Adrenal gland (tissue), 12 donors: ENCODE data around the gene P4HTM. TPM values are rescaled to one million over a fixed set of nuclear protein-coding genes. Genes with fewer than 3 reads are reported as not detected.

Experiments
- DNase-seq, 7 donors: peaks; one replicate each; pipeline ENCODE4 v3.0.0-alpha.2; 2019 to 2020
- H3K27ac ChIP-seq, 5 donors: fragments of 200-600 bp; sonication (generic) in 4 of 5; 1 replicate in 3 of 5; 2 replicates in 2 of 5; pipeline versions ENCODE4 v1.5.1 to v1.8.0; 2016 to 2020; ENCODE audit warnings: mild to moderate bottlenecking in 1 of 5
- H3K27me3 ChIP-seq: fragments of 200-600 bp; 2 replicates; pipeline ENCODE4 v1.8.0; 2021
- H3K36me3 ChIP-seq, 2 donors: fragments of 200-600 bp; replicated peaks in 1 of 2; 1 replicate in 1 of 2; 2 replicates in 1 of 2; pipeline versions ENCODE4 v1.5.1 to v1.8.0; 2018 to 2022
- H3K4me1 ChIP-seq, 2 donors: fragments of 200-600 bp; replicated peaks in 1 of 2; 1 replicate in 1 of 2; 2 replicates in 1 of 2; pipeline versions ENCODE4 v1.5.1 to v1.8.0; 2018 to 2021
- H3K4me3 ChIP-seq, 4 donors: fragments of 200-600 bp; sonication (generic) in 3 of 4; one replicate each; pipeline ENCODE4 v1.5.1; 2016 to 2018
- H3K9me3 ChIP-seq, 3 donors: fragments of 200-600 bp; sonication (generic) in 1 of 3; replicated peaks in 1 of 3; 1 replicate in 2 of 3; 2 replicates in 1 of 3; pipeline versions ENCODE4 v1.5.1 to v1.8.0; 2016 to 2021
- CTCF ChIP-seq, 6 experiments: fragments of 450-650 bp in 4 of 6; fragments of 200-600 bp in 2 of 6; sonication (generic) in 1 of 6; IDR thresholded peaks; 1 replicate in 5 of 6; 2 replicates in 1 of 6; pipeline versions ENCODE4 v1.5.1 to v1.8.0; 2016 to 2021; ENCODE audit warnings: antibody characterized with exemption in 6 of 6, mild to moderate bottlenecking in 2 of 6, moderate library complexity in 1 of 6
- POLR2A ChIP-seq, 2 donors: fragments of 450-650 bp; IDR thresholded peaks; one replicate each; pipeline ENCODE4 v1.6.1; 2017; ENCODE audit warnings: antibody characterized with exemption in 2 of 2, mild to moderate bottlenecking in 2 of 2, moderate library complexity in 1 of 2
- WGBS, 4 donors: extraction: QIAGEN DNeasy Blood & Tissue Kit in 2 of 4; methylation state at CpG; one replicate each; pipeline versions ENCODE4 v1.1.5 to v1.1.7; 2013 to 2017; 5-methylcytosine and 5-hydroxymethylcytosine counted together
- intact Hi-C, 2 donors: fragments of 100-400 bp; cut with DNase I; formaldehyde crosslinking; loops; one replicate each; pipeline versions ENCODE4 v1.14.1 to v1.15.0; 2022 to 2023
- microRNA counts, 2 donors: library from miRNA; unstranded; fragments of <30 nt; microRNA quantifications; one replicate each; lab custom pipeline; 2016
- microRNA-seq, 3 donors: library from miRNA; unstranded; fragments of <30 nt; microRNA quantifications; one replicate each; pipeline ENCODE4, GENCODE V29; 2017 to 2020
- polyA plus RNA-seq, 3 donors: library from polyadenylated mRNA; stranded (reverse); fragments of 200-250 nt in 2 of 3; fragments of 350-450 nt in 1 of 3; fragmentation: Illumina TruSeq in 1 of 3; extraction: RNeasy Lipid Tissue Mini Kit (QIAGEN cat#74804) in 1 of 3; gene quantifications; one replicate each; pipeline ENCODE4 v1.2.3, GENCODE V29; 2013 to 2014
- small RNA-seq, 2 donors: library from RNA; depleted of rRNA; stranded (forward); fragments of <200 nt; gene quantifications; one replicate each; pipeline ENCODE3, GENCODE V24; 2016
- total RNA-seq, 9 donors: library from RNA; depleted of rRNA in 4 of 9; stranded (reverse); fragments of >200 nt in 4 of 9; fragments of 120-200 nt in 1 of 9; fragmentation: NEBNext Ultra II Directional in 1 of 9; extraction: Animal tissue kit (Norgen Biotek cat#: 25700) in 1 of 9; gene quantifications; one replicate each; pipeline versions ENCODE4 v1.1.0 to v1.2.4, GENCODE V29; 2013 to 2023
- donor health status: healthy with polysubstance abuse.
- donor health status: Bipolar disorder and iron deficiency.
- donor health status: DM: yes; HTN: yes; CAD: no.
- donor health status: DM: no; HTN: no; CAD: no.
- donor health status: DM: no; HTN: no; CAD: no.
- donor health status: DM: yes; HTN: yes; CAD: no.

P4HTM gene
- total and polyA plus RNA-seq, 12 donors: 26.6 to 174 (median 102) TPM

- Histone ChIP-seq H3K27me3 (no peaks in the 10 kb centered on the region), H3K9me3 (no peaks in the 10 kb centered on the region), H3K4me3 (no peak overlapping the region), H3K27ac (no peak overlapping the region), H3K4me1 (peaks cover 0 to 3% of the 10 kb centered on the region in 2 donors), H3K36me3 (peaks cover 0 to 48% of the 10 kb centered on the region in 2 donors)
- DNase-seq: no peak
- TF ChIP-seq CTCF (IDR thresholded peaks at IDR 0.05) (no peak), POLR2A (IDR thresholded peaks at IDR 0.05) (no peak)
- WGBS, 4 donors: 81 to 95% (median 93%) methylated on average over 2 of the region's 2 CpGs
- intact Hi-C loops: no loop called here
Measured at GRCh38 chr3:49034650-49035049, 44.6 kb downstream of the P4HTM start.

GRCh38 chr3:49035281-49035680 is 45.2 kb downstream of the P4HTM start:
- H3K9me3 ChIP-seq: no peaks in the 10 kb centered on the region
- intact Hi-C loops: no loop called here
- H3K4me3 ChIP-seq: no peak overlapping the region
- no peak overlapping the region for H3K27ac ChIP-seq
- no peaks in the 10 kb centered on the region for H3K27me3 ChIP-seq
- no peak for TF ChIP-seq CTCF (IDR thresholded peaks at IDR 0.05)
- no peak for TF ChIP-seq POLR2A (IDR thresholded peaks at IDR 0.05)
- peaks cover 0 to 48% of the 10 kb centered on the region in 2 donors for H3K36me3 ChIP-seq
- DNase-seq: no peak
- WGBS, 4 donors: 85 to 92% (median 90%) methylated on average over 3 of the region's 3 CpGs
- no peaks in the 10 kb centered on the region for H3K4me1 ChIP-seq

- H3K27ac ChIP-seq: no peak overlapping the region
- DNase-seq: no peak
- no peaks in the 10 kb centered on the region for H3K9me3 ChIP-seq
- H3K4me1 ChIP-seq: no peaks in the 10 kb centered on the region
- peaks cover 0 to 68% of the 10 kb centered on the region in 2 donors for H3K36me3 ChIP-seq
- H3K4me3 ChIP-seq: no peak overlapping the region
- no peaks in the 10 kb centered on the region for H3K27me3 ChIP-seq
- no peak for TF ChIP-seq CTCF (IDR thresholded peaks at IDR 0.05)
- no peak for TF ChIP-seq POLR2A (IDR thresholded peaks at IDR 0.05)
- WGBS, 4 donors: 71 to 95% (median 86%) methylated on average over 1 of the region's 1 CpG
- intact Hi-C loops: no loop called here
Measured at GRCh38 chr3:49053543-49053942, 63.5 kb downstream of the P4HTM start.

GRCh38 chr3:49054344-49054862 is 64.4 kb downstream of the P4HTM start:
- Histone ChIP-seq H3K27ac (no peak overlapping the region), H3K4me1 (no peaks in the 10 kb centered on the region), H3K9me3 (no peaks in the 10 kb centered on the region), H3K36me3 (peaks cover 0 to 68% of the 10 kb centered on the region in 2 donors), H3K27me3 (no peaks in the 10 kb centered on the region), H3K4me3 (no peak overlapping the region)
- 86 to 97% (median 93%) methylated on average over 2 of the region's 2 CpGs for WGBS, 4 donors
- no peak for DNase-seq
- TF ChIP-seq POLR2A (IDR thresholded peaks at IDR 0.05) (no peak), CTCF (IDR thresholded peaks at IDR 0.05) (no peak)
- intact Hi-C loops: no loop called here

MicroRNAs encoded within 50 kb of the gene (microRNA counts, 767-probe panel; counts per million panel counts)
- microRNA hsa-miR-191-5p (lab: Ali Mortazavi, UCI): 6,288 to 7,105 counts per million in 2 donors
- microRNA hsa-miR-425-5p (lab: Ali Mortazavi, UCI): 2,618 to 3,594 counts per million in 2 donors

Small RNAs within 50 kb of the gene (microRNA-seq; reads per million reads assigned to microRNA genes)
- 6,360 to 16,741 (median 8,238) reads per million in 3 donors for gene MIR191
- gene MIR425: 1,784 to 2,108 (median 2,018) reads per million in 3 donors

Small RNAs within 50 kb of the gene (small RNA-seq; reads per million reads assigned to genes)
- gene MIR191: 6,703 to 10,043 reads per million in 2 donors
- gene MIR425: 28.9 to 35.5 reads per million in 2 donors

Other genes starting within 250 kb of the P4HTM start
- 100 to 1,000 TPM in 2 of 9 donors, 10 to 100 TPM in 7; 33.0 to 177 (median 65.4) TPM for gene PRKAR2A, start 142.4 kb upstream of the P4HTM start, total RNA-seq
- gene PRKAR2A, start 142.4 kb upstream of the P4HTM start, polyA plus RNA-seq: 10 to 100 TPM in 2 of 3 donors, 1 to 10 TPM in 1; 8.4 to 41.1 (median 12.6) TPM
- gene SLC25A20, start 91.4 kb upstream of the P4HTM start, total RNA-seq: 10 to 100 TPM; 31.8 to 63.6 (median 50.1) TPM
- gene SLC25A20, start 91.4 kb upstream of the P4HTM start, polyA plus RNA-seq: 10 to 100 TPM; 15.5 to 70.6 (median 18.1) TPM
- gene ARIH2, start 71.4 kb upstream of the P4HTM start, total RNA-seq: 100 to 1,000 TPM in 2 of 9 donors, 10 to 100 TPM in 7; 68.5 to 135 (median 86.7) TPM
- gene ARIH2, start 71.4 kb upstream of the P4HTM start, polyA plus RNA-seq: 10 to 100 TPM; 46.7 to 84.8 (median 70.5) TPM
- 100 to 1,000 TPM; 106 to 431 (median 168) TPM for gene WDR6, start 17.1 kb downstream of the P4HTM start, total RNA-seq
- gene WDR6, start 17.1 kb downstream of the P4HTM start, polyA plus RNA-seq: 100 to 1,000 TPM in 2 of 3 donors, 10 to 100 TPM in 1; 86.0 to 699 (median 442) TPM
- 10 to 100 TPM; 18.4 to 87.9 (median 40.7) TPM for gene DALRD3, start 28.3 kb downstream of the P4HTM start, total RNA-seq
- 10 to 100 TPM; 22.8 to 65.2 (median 53.1) TPM for gene DALRD3, start 28.3 kb downstream of the P4HTM start, polyA plus RNA-seq
- 100 to 1,000 TPM in 8 of 9 donors, 10 to 100 TPM in 1; 87.2 to 442 (median 171) TPM for gene NDUFAF3, start 31.9 kb downstream of the P4HTM start, total RNA-seq
- gene NDUFAF3, start 31.9 kb downstream of the P4HTM start, polyA plus RNA-seq: 100 to 1,000 TPM; 102 to 578 (median 269) TPM
- gene IMPDH2, start 39.2 kb downstream of the P4HTM start, total RNA-seq: 100 to 1,000 TPM; 113 to 225 (median 129) TPM
- gene IMPDH2, start 39.2 kb downstream of the P4HTM start, polyA plus RNA-seq: 100 to 1,000 TPM; 145 to 171 (median 152) TPM
- gene QRICH1, start 103.8 kb downstream of the P4HTM start, total RNA-seq: 100 to 1,000 TPM in 1 of 9 donors, 10 to 100 TPM in 8; 63.0 to 101 (median 82.9) TPM
- 10 to 100 TPM; 46.2 to 90.4 (median 69.0) TPM for gene QRICH1, start 103.8 kb downstream of the P4HTM start, polyA plus RNA-seq
- gene QARS1, start 114.5 kb downstream of the P4HTM start, total RNA-seq: 100 to 1,000 TPM; 183 to 326 (median 263) TPM
- 100 to 1,000 TPM; 144 to 534 (median 353) TPM for gene QARS1, start 114.5 kb downstream of the P4HTM start, polyA plus RNA-seq
- gene USP19, start 130.6 kb downstream of the P4HTM start, total RNA-seq: 100 to 1,000 TPM in 2 of 9 donors, 10 to 100 TPM in 7; 37.5 to 744 (median 86.9) TPM
- gene USP19, start 130.6 kb downstream of the P4HTM start, polyA plus RNA-seq: 10 to 100 TPM; 26.1 to 43.4 (median 27.8) TPM
- 1,000 to 10,000 TPM in 3 of 9 donors, 100 to 1,000 TPM in 6; 275 to 1,423 (median 784) TPM for gene LAMB2, start 142.8 kb downstream of the P4HTM start, total RNA-seq
- 1,000 to 10,000 TPM in 2 of 3 donors, 100 to 1,000 TPM in 1; 346 to 1,805 (median 1,141) TPM for gene LAMB2, start 142.8 kb downstream of the P4HTM start, polyA plus RNA-seq
- gene CCDC71, start 176.1 kb downstream of the P4HTM start, total RNA-seq: 10 to 100 TPM; 23.5 to 46.4 (median 32.2) TPM
- 10 to 100 TPM; 13.4 to 17.7 (median 15.7) TPM for gene CCDC71, start 176.1 kb downstream of the P4HTM start, polyA plus RNA-seq
- 100 to 1,000 TPM; 195 to 501 (median 247) TPM for gene KLHDC8B, start 181.4 kb downstream of the P4HTM start, total RNA-seq
- gene KLHDC8B, start 181.4 kb downstream of the P4HTM start, polyA plus RNA-seq: 100 to 1,000 TPM; 127 to 226 (median 171) TPM